H1 (cell line): ENCODE measurements around the gene ARL6IP4. TPM values are rescaled to one million over a fixed set of nuclear protein-coding genes. Genes with fewer than 3 reads are reported as not detected.

Source experiments
- GTF2F1 ChIP-seq: IDR thresholded peaks from 2 replicates; pipeline ENCODE4 v1.6.1; 2012; ENCODE audit warnings: low read depth, low read length, improper control_type of control experiment, borderline replicate concordance
- SRF ChIP-seq: IDR thresholded peaks from 2 replicates; pipeline ENCODE4 v1.6.1; 2011; ENCODE audit warnings: mild to moderate bottlenecking, low read depth, low read length, moderate library complexity
- TAF7 ChIP-seq: optimal IDR thresholded peaks from 2 replicates; pipeline ENCODE3; 2011; ENCODE audit warnings: low read depth, mild to moderate bottlenecking, inconsistent platforms, low read length, moderate library complexity, borderline replicate concordance
- ZNF274 ChIP-seq: IDR thresholded peaks from 2 replicates; pipeline ENCODE4 v1.7.0; 2012; ENCODE audit warnings: low read length, borderline replicate concordance; ENCODE audit errors: extremely low read depth
- polyA plus RNA-seq, 7 experiments: library from polyadenylated mRNA; depleted of rRNA in 3 of 7; stranded (reverse) in 5 of 7; unstranded in 2 of 7; fragments of >200 nt in 5 of 7; fragments of 200-250 nt in 2 of 7; gene quantifications; 1 replicate in 5 of 7; 2 replicates in 1 of 7; 4 replicates in 1 of 7; pipeline versions ENCODE4 v1.2.1 to v1.2.3, GENCODE V29; 2011 to 2013; ENCODE audit warnings: missing spikeins in 2 of 7, mixed read lengths in 2 of 7
- total RNA-seq: library from RNA; stranded (reverse); fragmentation: NEBNext Ultra II Directional; extraction: Animal tissue kit (Norgen Biotek cat#: 25700); gene quantifications from 2 replicates; pipeline ENCODE4 v1.2.1, GENCODE V29; 2021

Gene ARL6IP4
- total and polyA plus RNA-seq, 2 of the 8 experiments (the other 6 are each of a cell fraction or from before 2014, with no cell fraction given) = 76.4 to 109 TPM

DNA sequence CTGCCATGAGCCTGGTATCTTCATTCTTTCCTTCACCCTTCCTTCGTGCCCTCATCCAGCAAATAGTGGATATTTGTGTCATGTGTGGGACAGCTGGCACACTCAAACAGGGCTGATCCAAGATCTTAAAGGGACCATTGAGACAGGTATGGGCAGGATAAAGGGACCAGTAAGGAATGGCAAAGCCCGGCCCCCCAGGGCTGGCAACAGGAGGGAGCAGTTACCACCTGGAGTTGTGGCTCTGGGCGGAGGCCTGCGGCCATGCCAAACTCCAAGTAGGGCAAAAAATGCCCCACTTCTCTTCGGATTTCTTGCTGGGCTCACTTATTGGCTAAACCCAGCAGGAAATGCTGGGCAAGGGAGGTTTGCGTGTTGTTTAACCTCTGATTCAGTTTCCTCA lies 3.3 kb upstream of the ARL6IP4 start (continued):
- TF ChIP-seq ZNF274 = no peak
- no peak for TF ChIP-seq GTF2F1
- no peak for TF ChIP-seq TAF7
- no peak for TF ChIP-seq SRF
